Measurements from ENCODE around the gene IPO13. TPM values are rescaled to one million over a fixed set of nuclear protein-coding genes. Genes with fewer than 3 reads are reported as not detected.
A peak's percentile ranks its signal among the peaks of the same experiment; 100 is the strongest.

IPO13 gene
- total RNA-seq, 4 donors from 2014 or later = 21.1 to 48.1 (median 42.0) TPM

GRCh38 chr1:43969416-43969745 is 22.6 kb downstream of the IPO13 start:
- H3K27ac ChIP-seq = no peak overlapping the region
- WGBS, 2 donors = 46 to 56% methylated on average over 7 of the region's 7 CpGs
- TF ChIP-seq POLR2A (IDR thresholded peaks at IDR 0.05) = no peak
- TF ChIP-seq, protein P1, sequence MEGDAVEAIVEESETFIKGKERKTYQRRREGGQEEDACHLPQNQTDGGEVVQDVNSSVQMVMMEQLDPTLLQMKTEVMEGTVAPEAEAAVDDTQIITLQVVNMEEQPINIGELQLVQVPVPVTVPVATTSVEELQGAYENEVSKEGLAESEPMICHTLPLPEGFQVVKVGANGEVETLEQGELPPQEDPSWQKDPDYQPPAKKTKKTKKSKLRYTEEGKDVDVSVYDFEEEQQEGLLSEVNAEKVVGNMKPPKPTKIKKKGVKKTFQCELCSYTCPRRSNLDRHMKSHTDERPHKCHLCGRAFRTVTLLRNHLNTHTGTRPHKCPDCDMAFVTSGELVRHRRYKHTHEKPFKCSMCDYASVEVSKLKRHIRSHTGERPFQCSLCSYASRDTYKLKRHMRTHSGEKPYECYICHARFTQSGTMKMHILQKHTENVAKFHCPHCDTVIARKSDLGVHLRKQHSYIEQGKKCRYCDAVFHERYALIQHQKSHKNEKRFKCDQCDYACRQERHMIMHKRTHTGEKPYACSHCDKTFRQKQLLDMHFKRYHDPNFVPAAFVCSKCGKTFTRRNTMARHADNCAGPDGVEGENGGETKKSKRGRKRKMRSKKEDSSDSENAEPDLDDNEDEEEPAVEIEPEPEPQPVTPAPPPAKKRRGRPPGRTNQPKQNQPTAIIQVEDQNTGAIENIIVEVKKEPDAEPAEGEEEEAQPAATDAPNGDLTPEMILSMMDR (IDR thresholded peaks at IDR 0.05) = no peak
- H3K36me3 ChIP-seq = peaks cover 0 to 4% of the 10 kb centered on the region in 2 donors
- H3K4me1 ChIP-seq = peaks cover 12 to 17% of the 10 kb centered on the region in 2 donors
- no peak for DNase-seq
- intact Hi-C loops (cut with DNase I) = no loop called here
- no peak overlapping the region for H3K4me3 ChIP-seq (replicated peaks in 1 of 3)
- H3K9me3 ChIP-seq = no peaks in the 10 kb centered on the region
- no peaks in the 10 kb centered on the region for H3K27me3 ChIP-seq

- intact Hi-C loops (cut with DNase I) = no loop called here
These were observed 23.2 kb downstream of the IPO13 start, which contains the start of gene DPH2 for GRCh38 chr1:43969746-43970466. DPH2 (plus strand) TSS chr1:43970010; CDS start chr1:43970176, 166 bp downstream.

DNA sequence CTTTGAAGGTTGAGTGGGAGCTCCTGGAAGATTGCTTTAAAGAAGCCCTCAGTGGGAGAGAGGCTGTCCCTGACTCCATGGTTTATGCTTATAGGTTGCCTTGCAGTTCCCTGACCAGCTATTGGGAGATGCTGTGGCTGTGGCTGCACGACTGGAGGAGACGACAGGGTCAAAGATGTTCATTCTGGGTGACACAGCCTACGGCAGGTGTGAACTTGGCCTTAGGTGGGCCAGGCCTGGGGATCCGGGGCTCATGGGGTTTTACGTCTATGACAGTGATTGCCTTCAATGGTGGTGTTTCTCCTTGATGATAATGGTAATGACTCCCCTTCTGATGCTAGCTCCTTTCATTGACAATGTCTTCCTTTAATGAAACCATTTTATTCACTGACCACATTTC is 23.8 kb downstream of the IPO13 start:
- TF ChIP-seq POLR2A (IDR thresholded peaks at IDR 0.05) = no peak
- TF ChIP-seq, protein P1 (IDR thresholded peaks at IDR 0.05) = no peak
- H3K27me3 ChIP-seq = no peaks in the 10 kb centered on the region
- no peaks in the 10 kb centered on the region for H3K9me3 ChIP-seq
- no peak overlapping the region for H3K27ac ChIP-seq
- peaks cover 0 to 4% of the 10 kb centered on the region in 2 donors for H3K36me3 ChIP-seq
- peaks cover 14 to 19% of the 10 kb centered on the region in 2 donors for H3K4me1 ChIP-seq
- intact Hi-C loops (cut with DNase I) = no loop called here
- DNase-seq = no peak
- WGBS, 2 donors = 54 to 57% methylated on average over 5 of the region's 5 CpGs
- peak overlapping the region; percentile 66 to 88 (median 79) for H3K4me3 ChIP-seq (replicated peaks in 1 of 3)

More at GRCh38 chr1:43969746-43970466, 23.2 kb downstream of the IPO13 start, which contains the start of gene DPH2:
- no peak within 1 kb of the TSS for H3K27ac ChIP-seq
- H3K27me3 ChIP-seq = no peaks in the 10 kb centered on the region
- DNase-seq = peak; percentile 99
- H3K4me3 ChIP-seq (replicated peaks in 1 of 3) = peak within 1 kb of the TSS; percentile 66 to 88 (median 79)
- H3K36me3 ChIP-seq = peaks cover 0 to 4% of the 10 kb centered on the region in 2 donors
- TF ChIP-seq, protein P1 (IDR thresholded peaks at IDR 0.05) = peak in 2 of 6 experiments; percentile 14 to 43
- TF ChIP-seq POLR2A (IDR thresholded peaks at IDR 0.05) = peak in 1 of 2 donors; percentile 28
- 2% methylated on average over 42 of the region's 47 CpGs for WGBS, 2 donors
- H3K9me3 ChIP-seq = no peaks in the 10 kb centered on the region
- H3K4me1 ChIP-seq = peaks cover 12 to 17% of the 10 kb centered on the region in 2 donors

- Histone ChIP-seq H3K36me3 (peaks cover 0 to 4% of the 10 kb centered on the region in 2 donors), H3K4me1 (peaks cover 18 to 23% of the 10 kb centered on the region in 2 donors), H3K9me3 (no peaks in the 10 kb centered on the region), H3K27ac (no peak overlapping the region), H3K27me3 (no peaks in the 10 kb centered on the region), H3K4me3 (replicated peaks in 1 of 3) (no peak overlapping the region)
- TF ChIP-seq, protein P1 (IDR thresholded peaks at IDR 0.05) = no peak
- no peak for TF ChIP-seq POLR2A (IDR thresholded peaks at IDR 0.05)
- WGBS, 2 donors = 92 to 95% methylated on average over 9 of the region's 9 CpGs
- no peak for DNase-seq
- intact Hi-C loops (cut with DNase I) = no loop called here
These were observed 24.2 kb downstream of the IPO13 start for GRCh38 chr1:43970911-43971310.

GRCh38 chr1:43971336-43971980 is 24.7 kb downstream of the IPO13 start:
- Histone ChIP-seq H3K27ac (no peak overlapping the region), H3K9me3 (no peaks in the 10 kb centered on the region), H3K36me3 (peaks cover 2 to 4% of the 10 kb centered on the region in 2 donors), H3K27me3 (no peaks in the 10 kb centered on the region), H3K4me3 (replicated peaks in 1 of 3) (no peak overlapping the region), H3K4me1 (peaks cover 23 to 28% of the 10 kb centered on the region in 2 donors)
- intact Hi-C loops (cut with DNase I) = no loop called here
- no peak for DNase-seq
- TF ChIP-seq, protein P1 (IDR thresholded peaks at IDR 0.05) = no peak
- no peak for TF ChIP-seq POLR2A (IDR thresholded peaks at IDR 0.05)
- WGBS, 2 donors = 96 to 99% methylated on average over 7 to 17 of the region's 17 CpGs
